Ovary (tissue), 1 donor: Measurements from ENCODE around the gene CALML4.

Experiments
- EP300 ChIP-seq: sonication (generic); formaldehyde crosslinking; IDR thresholded peaks from one replicate; pipeline ENCODE4 v1.6.1; 2017; ENCODE audit warnings: antibody characterized with exemption
- POLR2A ChIP-seq: fragments of 450-650 bp; IDR thresholded peaks from one replicate; pipeline ENCODE4 v1.6.1; 2017; ENCODE audit warnings: antibody characterized with exemption, mild to moderate bottlenecking, moderate library complexity

- TF ChIP-seq EP300: no peak
- no peak for TF ChIP-seq POLR2A
These were observed 5.9 kb upstream of the CALML4 start for GRCh38 chr15:68210821-68211655.
